Activated naive CD8-positive, alpha-beta T cell treated with anti-CD3 and anti-CD28 coated beads for 36 hours (primary cell): ENCODE measurements around the gene OR13G1. TPM values are rescaled to one million over a fixed set of nuclear protein-coding genes. Genes with fewer than 3 reads are reported as not detected.
A peak's percentile ranks its signal among the peaks of the same experiment; 100 is the strongest.

Source experiments
- DNase-seq: peaks from one replicate; pipeline ENCODE4 v3.0.0; 2021
- H3K27ac Mint-ChIP-seq: one replicate; pipeline ENCODE4 v1.8.0; 2022; ENCODE audit warnings: mild to moderate bottlenecking, moderate library complexity, mixed read lengths
- H3K27me3 Mint-ChIP-seq: one replicate; pipeline ENCODE4 v1.8.0; 2022; ENCODE audit warnings: mild to moderate bottlenecking, mixed read lengths
- H3K36me3 Mint-ChIP-seq: one replicate; pipeline ENCODE4 v1.8.0; 2021; ENCODE audit warnings: mild to moderate bottlenecking, mixed read lengths
- H3K4me1 Mint-ChIP-seq: one replicate; pipeline ENCODE4 v1.8.0; 2021; ENCODE audit warnings: mixed read lengths
- H3K4me3 Mint-ChIP-seq: one replicate; pipeline ENCODE4 v1.8.0; 2022; ENCODE audit warnings: mild to moderate bottlenecking, moderate library complexity, mixed read lengths
- H3K9me3 Mint-ChIP-seq: one replicate; pipeline ENCODE4 v1.8.0; 2022; ENCODE audit warnings: mixed read lengths
- total RNA-seq, 2 experiments: library from RNA; stranded (reverse); gene quantifications; one replicate each; pipeline ENCODE4 v1.2.3, GENCODE V29; 2021

The OR13G1 gene
- total RNA-seq, 2 experiments from 2014 or later = not detected

DNA sequence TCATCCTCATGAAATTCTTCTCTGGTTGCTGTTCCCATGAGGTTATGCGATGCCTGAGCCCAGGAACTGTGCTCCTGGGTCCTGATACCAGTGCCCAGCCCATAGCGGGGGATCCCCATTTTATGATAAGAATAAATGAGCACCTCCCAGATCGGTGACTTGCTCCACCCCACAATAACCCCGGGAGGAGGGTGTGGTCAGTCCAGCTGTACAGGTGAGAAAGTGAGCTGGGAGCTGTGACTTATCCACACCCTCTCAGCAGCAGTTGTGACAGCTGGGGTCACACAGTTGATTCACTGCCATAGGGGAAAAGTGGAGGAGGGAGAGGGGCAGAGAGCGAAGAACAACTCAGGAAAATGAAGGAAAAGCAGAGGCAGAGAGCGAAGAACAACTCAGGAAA lies 40.8 kb downstream of the OR13G1 start:
- DNase-seq = no peak
- H3K36me3 Mint-ChIP-seq = no peaks in the 10 kb centered on the region
- peaks cover 3% of the 10 kb centered on the region for H3K9me3 Mint-ChIP-seq
- peak overlapping the region; percentile 38 for H3K4me3 Mint-ChIP-seq
- H3K27ac Mint-ChIP-seq = no peak overlapping the region
- no peaks in the 10 kb centered on the region for H3K4me1 Mint-ChIP-seq
- peaks cover 41% of the 10 kb centered on the region for H3K27me3 Mint-ChIP-seq

DNA sequence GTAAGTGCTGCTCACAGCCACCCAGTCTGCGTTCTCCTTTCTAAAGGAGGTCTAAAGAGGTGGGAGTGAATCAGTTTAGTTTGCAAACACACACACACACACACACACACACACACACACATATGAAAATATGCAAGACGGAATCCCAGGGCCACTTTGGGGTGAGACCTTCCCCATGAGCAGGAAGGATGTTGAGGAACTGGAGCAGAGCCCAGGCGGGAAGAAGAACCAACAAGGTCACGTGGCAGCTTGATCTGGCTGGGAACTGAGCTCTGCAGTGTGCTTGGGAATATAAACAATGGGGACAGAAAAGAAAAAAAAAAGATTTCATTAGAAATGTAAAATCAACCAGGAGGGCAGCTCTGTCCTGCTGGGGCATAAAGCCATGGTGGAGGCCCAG lies 41.5 kb downstream of the OR13G1 start:
- H3K4me1 Mint-ChIP-seq = no peaks in the 10 kb centered on the region
- no peak for DNase-seq
- H3K27me3 Mint-ChIP-seq = peaks cover 41% of the 10 kb centered on the region
- H3K36me3 Mint-ChIP-seq = no peaks in the 10 kb centered on the region
- H3K27ac Mint-ChIP-seq = no peak overlapping the region
- H3K4me3 Mint-ChIP-seq = no peak overlapping the region
- peaks cover 7% of the 10 kb centered on the region for H3K9me3 Mint-ChIP-seq

DNA sequence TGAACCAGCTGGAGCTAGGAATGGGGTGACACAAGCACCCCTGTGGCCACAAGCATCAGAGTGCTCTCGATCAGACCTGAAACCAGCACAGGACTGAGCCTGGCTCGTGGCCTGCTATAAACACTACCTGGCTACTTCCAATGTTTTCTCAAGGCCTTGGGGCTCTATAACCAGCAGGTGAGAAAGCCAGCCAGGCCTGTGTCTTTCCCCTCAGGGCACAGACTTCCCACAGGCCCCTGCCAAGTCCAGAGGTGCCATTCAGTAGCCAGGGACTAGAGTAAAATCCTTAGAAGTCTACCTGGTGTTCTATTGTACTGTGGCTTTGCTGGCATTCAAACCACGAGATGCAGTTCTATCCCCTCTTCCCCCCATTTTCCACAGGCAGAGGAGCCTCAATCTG lies 51.6 kb downstream of the OR13G1 start:
- Mint-ChIP-seq H3K4me3 (no peak overlapping the region), H3K27me3 (peaks cover 7% of the 10 kb centered on the region), H3K4me1 (no peaks in the 10 kb centered on the region), H3K27ac (no peak overlapping the region), H3K9me3 (peaks cover 9% of the 10 kb centered on the region), H3K36me3 (no peaks in the 10 kb centered on the region)
- no peak for DNase-seq

Other genes with a start within 250 kb of the OR13G1 start
- gene OR2B11, start 221.6 kb downstream of the OR13G1 start, total RNA-seq = not detected
- under 1 TPM in 1 of 2 experiments, not detected in 1; 0.04 TPM for gene OR2C3, start 143.3 kb downstream of the OR13G1 start, total RNA-seq
- 1 to 10 TPM; 3.1 to 3.5 TPM for gene GCSAML, start 130.6 kb downstream of the OR13G1 start, total RNA-seq
- not detected for gene OR2G2, start 91.4 kb downstream of the OR13G1 start, total RNA-seq
- not detected for gene OR2G3, start 74.2 kb downstream of the OR13G1 start, total RNA-seq
- not detected for gene OR6F1, start 36.9 kb upstream of the OR13G1 start, total RNA-seq
- not detected for gene OR14K1, start 58.9 kb upstream of the OR13G1 start, total RNA-seq
- gene OR14A2, start 68.4 kb upstream of the OR13G1 start, total RNA-seq = not detected
- not detected for gene OR1C1, start 80.8 kb upstream of the OR13G1 start, total RNA-seq
- gene OR14A16, start 144.4 kb upstream of the OR13G1 start, total RNA-seq = not detected
- not detected for gene OR11L1, start 162.2 kb upstream of the OR13G1 start, total RNA-seq
- gene TRIM58, start 177.4 kb upstream of the OR13G1 start, total RNA-seq = under 1 TPM; 0.06 to 0.08 TPM
- not detected for gene OR2W3, start 215.8 kb upstream of the OR13G1 start, total RNA-seq
- gene OR2T8, start 240.5 kb upstream of the OR13G1 start, total RNA-seq = not detected
- not detected for gene OR2AJ1, start 245.2 kb upstream of the OR13G1 start, total RNA-seq